ENCODE data around the gene ADAM23.

The ADAM23 gene

GRCh38 chr2:206533977-206534376 lies 90.6 kb downstream of the ADAM23 start:
- H3K4me1 ChIP-seq (ENCODE audit: control insufficient read depth, insufficient read depth, low read length, poor library complexity, severe bottlenecking): no peaks in the 10 kb centered on the region
- no CpG with 5 or more reads among the region's 1 CpG for WGBS, 2 experiments (ENCODE audit: insufficient coverage in 2 of 2)
- no peaks in the 10 kb centered on the region for H3K9me3 ChIP-seq (ENCODE audit: control insufficient read depth, low read length)
- H3K27ac ChIP-seq (ENCODE audit: low read depth, low read length, severe bottlenecking): no peak overlapping the region
- H3K36me3 ChIP-seq (ENCODE audit: control insufficient read depth, insufficient read depth, low read length): no peaks in the 10 kb centered on the region
- H3K4me3 ChIP-seq (ENCODE audit: extremely low read depth, insufficient read depth, low read length, poor library complexity, severe bottlenecking): no peak overlapping the region

- no peaks in the 10 kb centered on the region for H3K36me3 ChIP-seq (ENCODE audit: control insufficient read depth, insufficient read depth, low read length)
- H3K4me1 ChIP-seq (ENCODE audit: control insufficient read depth, insufficient read depth, low read length, poor library complexity, severe bottlenecking): no peaks in the 10 kb centered on the region
- no peak overlapping the region for H3K27ac ChIP-seq (ENCODE audit: low read depth, low read length, severe bottlenecking)
- 89 to 100% methylated on average over 1 to 2 of the region's 4 CpGs for WGBS, 2 experiments (ENCODE audit: insufficient coverage in 2 of 2)
- no peak overlapping the region for H3K4me3 ChIP-seq (ENCODE audit: extremely low read depth, insufficient read depth, low read length, poor library complexity, severe bottlenecking)
- H3K9me3 ChIP-seq (ENCODE audit: control insufficient read depth, low read length): no peaks in the 10 kb centered on the region
These were observed 92.1 kb downstream of the ADAM23 start for GRCh38 chr2:206535260-206535986.

GRCh38 chr2:206540757-206541156 lies 97.4 kb downstream of the ADAM23 start:
- Histone ChIP-seq H3K36me3 (ENCODE audit: control insufficient read depth, insufficient read depth, low read length) (no peaks in the 10 kb centered on the region), H3K4me1 (ENCODE audit: control insufficient read depth, insufficient read depth, low read length, poor library complexity, severe bottlenecking) (no peaks in the 10 kb centered on the region), H3K4me3 (ENCODE audit: extremely low read depth, insufficient read depth, low read length, poor library complexity, severe bottlenecking) (no peak overlapping the region), H3K9me3 (ENCODE audit: control insufficient read depth, low read length) (no peaks in the 10 kb centered on the region), H3K27ac (ENCODE audit: low read depth, low read length, severe bottlenecking) (no peak overlapping the region)
- WGBS, 2 experiments (ENCODE audit: insufficient coverage in 2 of 2): 93 to 95% methylated on average over 2 of the region's 4 CpGs

GRCh38 chr2:206543073-206543472 lies 99.7 kb downstream of the ADAM23 start:
- no peaks in the 10 kb centered on the region for H3K4me1 ChIP-seq (ENCODE audit: control insufficient read depth, insufficient read depth, low read length, poor library complexity, severe bottlenecking)
- H3K9me3 ChIP-seq (ENCODE audit: control insufficient read depth, low read length): no peaks in the 10 kb centered on the region
- no peak overlapping the region for H3K4me3 ChIP-seq (ENCODE audit: extremely low read depth, insufficient read depth, low read length, poor library complexity, severe bottlenecking)
- H3K36me3 ChIP-seq (ENCODE audit: control insufficient read depth, insufficient read depth, low read length): no peaks in the 10 kb centered on the region
- H3K27ac ChIP-seq (ENCODE audit: low read depth, low read length, severe bottlenecking): no peak overlapping the region
- WGBS, 2 experiments (ENCODE audit: insufficient coverage in 2 of 2): 100% methylated on average over 1 of the region's 2 CpGs; no CpG with 5 or more reads in 1 of the 2 experiments

- Histone ChIP-seq H3K27ac (ENCODE audit: low read depth, low read length, severe bottlenecking) (no peak overlapping the region), H3K4me3 (ENCODE audit: extremely low read depth, insufficient read depth, low read length, poor library complexity, severe bottlenecking) (no peak overlapping the region), H3K4me1 (ENCODE audit: control insufficient read depth, insufficient read depth, low read length, poor library complexity, severe bottlenecking) (no peaks in the 10 kb centered on the region), H3K36me3 (ENCODE audit: control insufficient read depth, insufficient read depth, low read length) (no peaks in the 10 kb centered on the region), H3K9me3 (ENCODE audit: control insufficient read depth, low read length) (no peaks in the 10 kb centered on the region)
- 91% methylated on average over 4 of the region's 5 CpGs; no CpG with 5 or more reads in 1 of the 2 experiments for WGBS, 2 experiments (ENCODE audit: insufficient coverage in 2 of 2)
These were observed 105.1 kb downstream of the ADAM23 start for GRCh38 chr2:206548383-206548782.

- no peaks in the 10 kb centered on the region for H3K36me3 ChIP-seq (ENCODE audit: control insufficient read depth, insufficient read depth, low read length)
- no peak overlapping the region for H3K4me3 ChIP-seq (ENCODE audit: extremely low read depth, insufficient read depth, low read length, poor library complexity, severe bottlenecking)
- H3K4me1 ChIP-seq (ENCODE audit: control insufficient read depth, insufficient read depth, low read length, poor library complexity, severe bottlenecking): no peaks in the 10 kb centered on the region
- no peaks in the 10 kb centered on the region for H3K9me3 ChIP-seq (ENCODE audit: control insufficient read depth, low read length)
- H3K27ac ChIP-seq (ENCODE audit: low read depth, low read length, severe bottlenecking): no peak overlapping the region
These were observed 112.4 kb downstream of the ADAM23 start for GRCh38 chr2:206555721-206556120.

- no peaks in the 10 kb centered on the region for H3K4me1 ChIP-seq (ENCODE audit: control insufficient read depth, insufficient read depth, low read length, poor library complexity, severe bottlenecking)
- WGBS, 2 experiments (ENCODE audit: insufficient coverage in 2 of 2): 67% methylated on average over 1 of the region's 5 CpGs; no CpG with 5 or more reads in 1 of the 2 experiments
These were observed 113.1 kb downstream of the ADAM23 start for GRCh38 chr2:206556357-206556949.

GRCh38 chr2:206557321-206557720 lies 114.0 kb downstream of the ADAM23 start:
- Histone ChIP-seq H3K27ac (ENCODE audit: low read depth, low read length, severe bottlenecking) (no peak overlapping the region), H3K36me3 (ENCODE audit: control insufficient read depth, insufficient read depth, low read length) (no peaks in the 10 kb centered on the region), H3K4me1 (ENCODE audit: control insufficient read depth, insufficient read depth, low read length, poor library complexity, severe bottlenecking) (no peaks in the 10 kb centered on the region), H3K9me3 (ENCODE audit: control insufficient read depth, low read length) (no peaks in the 10 kb centered on the region), H3K4me3 (ENCODE audit: extremely low read depth, insufficient read depth, low read length, poor library complexity, severe bottlenecking) (no peak overlapping the region)
- 100% methylated on average over 2 of the region's 4 CpGs; no CpG with 5 or more reads in 1 of the 2 experiments for WGBS, 2 experiments (ENCODE audit: insufficient coverage in 2 of 2)

More at GRCh38 chr2:206556357-206556949, 113.1 kb downstream of the ADAM23 start:
- Histone ChIP-seq H3K36me3 (ENCODE audit: control insufficient read depth, insufficient read depth, low read length) (no peaks in the 10 kb centered on the region), H3K9me3 (ENCODE audit: control insufficient read depth, low read length) (no peaks in the 10 kb centered on the region), H3K4me3 (ENCODE audit: extremely low read depth, insufficient read depth, low read length, poor library complexity, severe bottlenecking) (no peak overlapping the region), H3K27ac (ENCODE audit: low read depth, low read length, severe bottlenecking) (no peak overlapping the region)

- H3K9me3 ChIP-seq (ENCODE audit: control insufficient read depth, low read length): no peaks in the 10 kb centered on the region
- H3K4me3 ChIP-seq (ENCODE audit: extremely low read depth, insufficient read depth, low read length, poor library complexity, severe bottlenecking): no peak overlapping the region
- WGBS, 2 experiments (ENCODE audit: insufficient coverage in 2 of 2): no CpG with 5 or more reads among the region's 2 CpGs
- no peaks in the 10 kb centered on the region for H3K36me3 ChIP-seq (ENCODE audit: control insufficient read depth, insufficient read depth, low read length)
- no peaks in the 10 kb centered on the region for H3K4me1 ChIP-seq (ENCODE audit: control insufficient read depth, insufficient read depth, low read length, poor library complexity, severe bottlenecking)
- H3K27ac ChIP-seq (ENCODE audit: low read depth, low read length, severe bottlenecking): no peak overlapping the region
These were observed 115.2 kb downstream of the ADAM23 start for GRCh38 chr2:206558492-206558891.

GRCh38 chr2:206561962-206562361 lies 118.6 kb downstream of the ADAM23 start:
- WGBS, 2 experiments (ENCODE audit: insufficient coverage in 2 of 2): 100% methylated on average over 1 of the region's 1 CpG
- Histone ChIP-seq H3K4me1 (ENCODE audit: control insufficient read depth, insufficient read depth, low read length, poor library complexity, severe bottlenecking) (no peaks in the 10 kb centered on the region), H3K27ac (ENCODE audit: low read depth, low read length, severe bottlenecking) (no peak overlapping the region), H3K36me3 (ENCODE audit: control insufficient read depth, insufficient read depth, low read length) (no peaks in the 10 kb centered on the region), H3K9me3 (ENCODE audit: control insufficient read depth, low read length) (no peaks in the 10 kb centered on the region), H3K4me3 (ENCODE audit: extremely low read depth, insufficient read depth, low read length, poor library complexity, severe bottlenecking) (no peak overlapping the region)

GRCh38 chr2:206562375-206562774 lies 119.0 kb downstream of the ADAM23 start:
- Histone ChIP-seq H3K4me1 (ENCODE audit: control insufficient read depth, insufficient read depth, low read length, poor library complexity, severe bottlenecking) (no peaks in the 10 kb centered on the region), H3K27ac (ENCODE audit: low read depth, low read length, severe bottlenecking) (no peak overlapping the region), H3K4me3 (ENCODE audit: extremely low read depth, insufficient read depth, low read length, poor library complexity, severe bottlenecking) (no peak overlapping the region), H3K36me3 (ENCODE audit: control insufficient read depth, insufficient read depth, low read length) (no peaks in the 10 kb centered on the region), H3K9me3 (ENCODE audit: control insufficient read depth, low read length) (no peaks in the 10 kb centered on the region)
- WGBS, 2 experiments (ENCODE audit: insufficient coverage in 2 of 2): no CpG with 5 or more reads among the region's 2 CpGs
